Natural killer cell (primary cell): ENCODE measurements around the gene SBNO2. TPM values are rescaled to one million over a fixed set of nuclear protein-coding genes. Genes with fewer than 3 reads are reported as not detected.

Experiments
- ATAC-seq, 3 donors: fragments of 150-1000 bp in 2 of 3; fragments of 200-7000 bp in 1 of 3; cut with Tn5 transposase; 1 replicate in 1 of 3; 2 replicates in 2 of 3; pipeline ENCODE4 v1.10.0; 2021; ENCODE audit warnings: mild to moderate bottlenecking in 2 of 3, moderate library complexity in 2 of 3
- DNase-seq, 2 donors: peaks; one replicate each; pipeline versions ENCODE4 v3.0.0 to v3.0.0-alpha.2; 2013 to 2021; ENCODE audit warnings: mixed read lengths in 1 of 2
- H3K27ac ChIP-seq: one replicate; pipeline ENCODE4 v1.5.1; 2013; ENCODE audit warnings: mild to moderate bottlenecking, low read length
- H3K27me3 ChIP-seq: one replicate; pipeline ENCODE4 v1.6.1; 2013; ENCODE audit warnings: low read length; ENCODE audit not compliant: control insufficient read depth, insufficient read depth
- H3K36me3 ChIP-seq: one replicate; pipeline ENCODE4 v1.6.1; 2013; ENCODE audit warnings: low read length; ENCODE audit not compliant: control insufficient read depth, insufficient read depth
- H3K4me1 ChIP-seq: one replicate; pipeline ENCODE4 v1.6.1; 2013; ENCODE audit warnings: low read length; ENCODE audit not compliant: control insufficient read depth, insufficient read depth
- H3K4me3 ChIP-seq: one replicate; pipeline ENCODE4 v1.5.1; 2013; ENCODE audit warnings: low read length
- H3K9me3 ChIP-seq: one replicate; pipeline ENCODE4 v1.6.1; 2013; ENCODE audit warnings: low read length; ENCODE audit not compliant: control insufficient read depth, insufficient read depth
- H3K27ac Mint-ChIP-seq, 2 donors: one replicate each; pipeline ENCODE4 v1.8.0; 2022; ENCODE audit warnings: mild to moderate bottlenecking in 2 of 2, mixed read lengths in 2 of 2, moderate library complexity in 1 of 2
- H3K27me3 Mint-ChIP-seq, 2 donors: one replicate each; pipeline ENCODE4 v1.8.0; 2022; ENCODE audit warnings: low read depth in 2 of 2, mixed read lengths in 2 of 2
- H3K36me3 Mint-ChIP-seq: one replicate; pipeline ENCODE4 v1.8.0; 2022; ENCODE audit warnings: mixed read lengths
- H3K4me1 Mint-ChIP-seq, 2 donors: one replicate each; pipeline ENCODE4 v1.8.0; 2022; ENCODE audit warnings: mixed read lengths in 2 of 2
- H3K4me3 Mint-ChIP-seq: one replicate; pipeline ENCODE4 v1.8.0; 2022; ENCODE audit warnings: mild to moderate bottlenecking, moderate library complexity, mixed read lengths
- H3K9me3 Mint-ChIP-seq, 2 donors: one replicate each; pipeline ENCODE4 v1.8.0; 2022; ENCODE audit warnings: mixed read lengths in 2 of 2
- WGBS: methylation state at CpG from one replicate; pipeline ENCODE4 v1.1.7; 2013; ENCODE audit warnings: missing lambda C conversion rate; ENCODE audit not compliant: insufficient coverage; 5-methylcytosine and 5-hydroxymethylcytosine counted together
- intact Hi-C: fragments of 100-400 bp; cut with micrococcal nuclease; formaldehyde crosslinking; loops from one replicate; pipeline ENCODE4 v1.14.2; 2022
- total RNA-seq, 4 donors: library from RNA; stranded (reverse); fragments of 120-200 nt in 1 of 4; gene quantifications; one replicate each; pipeline versions ENCODE4 v1.2.3 to v1.2.4, GENCODE V29; 2013 to 2022
- TF ChIP-seq, protein P1 (sequence below): fragments of 200-600 bp; IDR thresholded peaks from one replicate; pipeline ENCODE4 v1.8.0; 2022; ENCODE audit warnings: antibody characterized with exemption

SBNO2 gene
- total RNA-seq, 3 donors from 2014 or later (not counting 1 experiment from before 2014, with no cell fraction given): 92.0 to 106 (median 94.3) TPM

DNA sequence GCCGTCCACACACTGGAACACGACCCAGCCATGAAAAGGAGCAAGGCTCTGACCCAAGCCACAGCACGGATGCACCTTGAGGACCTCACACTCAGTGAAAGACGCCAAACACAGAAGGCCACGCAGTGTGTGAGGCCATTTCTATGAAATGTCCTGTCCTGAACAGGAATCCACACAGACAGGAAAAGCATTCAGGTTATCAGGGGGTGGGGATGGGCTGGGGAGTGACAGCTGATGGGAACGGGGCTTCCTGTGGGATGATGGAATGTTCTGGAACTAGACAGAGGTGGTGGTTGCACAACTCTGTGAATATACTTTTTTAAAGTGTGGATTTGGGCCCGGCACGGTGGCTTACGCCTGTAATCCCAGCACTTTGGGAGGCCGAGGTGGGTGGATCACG, 39.6 kb downstream of the SBNO2 start:
- no peaks in the 10 kb centered on the region for H3K9me3 ChIP-seq
- 95% methylated on average over 11 of the region's 11 CpGs for WGBS
- TF ChIP-seq, protein P1, sequence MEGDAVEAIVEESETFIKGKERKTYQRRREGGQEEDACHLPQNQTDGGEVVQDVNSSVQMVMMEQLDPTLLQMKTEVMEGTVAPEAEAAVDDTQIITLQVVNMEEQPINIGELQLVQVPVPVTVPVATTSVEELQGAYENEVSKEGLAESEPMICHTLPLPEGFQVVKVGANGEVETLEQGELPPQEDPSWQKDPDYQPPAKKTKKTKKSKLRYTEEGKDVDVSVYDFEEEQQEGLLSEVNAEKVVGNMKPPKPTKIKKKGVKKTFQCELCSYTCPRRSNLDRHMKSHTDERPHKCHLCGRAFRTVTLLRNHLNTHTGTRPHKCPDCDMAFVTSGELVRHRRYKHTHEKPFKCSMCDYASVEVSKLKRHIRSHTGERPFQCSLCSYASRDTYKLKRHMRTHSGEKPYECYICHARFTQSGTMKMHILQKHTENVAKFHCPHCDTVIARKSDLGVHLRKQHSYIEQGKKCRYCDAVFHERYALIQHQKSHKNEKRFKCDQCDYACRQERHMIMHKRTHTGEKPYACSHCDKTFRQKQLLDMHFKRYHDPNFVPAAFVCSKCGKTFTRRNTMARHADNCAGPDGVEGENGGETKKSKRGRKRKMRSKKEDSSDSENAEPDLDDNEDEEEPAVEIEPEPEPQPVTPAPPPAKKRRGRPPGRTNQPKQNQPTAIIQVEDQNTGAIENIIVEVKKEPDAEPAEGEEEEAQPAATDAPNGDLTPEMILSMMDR: no peak
- peak overlapping the region; percentile 9 for H3K4me3 Mint-ChIP-seq
- peaks cover 8 to 45% of the 10 kb centered on the region in 2 donors for H3K4me1 Mint-ChIP-seq
- no peaks in the 10 kb centered on the region for H3K36me3 ChIP-seq
- H3K27ac Mint-ChIP-seq: peak overlapping the region; percentile 89 to 96
- no peaks in the 10 kb centered on the region for H3K9me3 Mint-ChIP-seq
- intact Hi-C loops: loop anchor here (5.0 kb wide), 2 partner anchors 38 to 58 kb away; partner anchors contain the start of gene SBNO2
- H3K36me3 Mint-ChIP-seq: no peaks in the 10 kb centered on the region
- H3K27me3 ChIP-seq: no peaks in the 10 kb centered on the region
- no peak overlapping the region for H3K4me3 ChIP-seq
- peaks cover 70% of the 10 kb centered on the region for H3K4me1 ChIP-seq
- ATAC-seq (no peak), DNase-seq (no peak)
- no peak overlapping the region for H3K27ac ChIP-seq
- H3K27me3 Mint-ChIP-seq: no peaks in the 10 kb centered on the region

DNA sequence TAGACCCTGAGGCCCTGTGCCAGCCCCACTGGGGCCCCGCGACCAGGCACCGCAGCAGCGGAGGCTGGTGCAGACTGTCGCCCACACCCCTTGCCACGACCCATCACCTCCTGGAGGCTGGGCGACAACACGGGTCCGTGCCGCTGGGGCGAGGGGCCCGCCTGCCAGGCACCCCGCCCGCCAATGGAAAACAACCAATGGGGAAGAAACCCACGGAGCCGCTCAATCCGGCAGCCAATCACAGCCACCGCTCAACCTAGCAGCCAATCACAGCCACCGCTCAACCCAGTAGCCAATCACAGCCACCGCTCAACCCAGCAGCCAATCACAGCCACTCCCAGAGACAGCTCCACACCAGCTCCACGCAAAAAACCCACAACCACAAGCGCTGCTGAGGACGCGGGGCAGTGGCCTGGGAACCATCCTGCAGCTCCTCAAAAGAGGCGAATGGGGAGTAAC, 40.6 kb downstream of the SBNO2 start:
- Mint-ChIP-seq H3K27ac (peak overlapping the region; percentile 89 to 96), H3K4me1 (peaks cover 8 to 45% of the 10 kb centered on the region in 2 donors), H3K4me3 (peak overlapping the region; percentile 91), H3K27me3 (no peaks in the 10 kb centered on the region), H3K9me3 (no peaks in the 10 kb centered on the region), H3K36me3 (no peaks in the 10 kb centered on the region)
- Histone ChIP-seq H3K36me3 (no peaks in the 10 kb centered on the region), H3K27ac (peak overlapping the region; percentile 88), H3K4me1 (peaks cover 75% of the 10 kb centered on the region), H3K9me3 (no peaks in the 10 kb centered on the region), H3K4me3 (peak overlapping the region; percentile 91), H3K27me3 (no peaks in the 10 kb centered on the region)
- TF ChIP-seq, protein P1: no peak
- ATAC-seq: peak; percentile 39 to 73 (median 54)
- intact Hi-C loops: loop anchor here (5.0 kb wide), 2 partner anchors 39 to 59 kb away; partner anchors contain the start of gene SBNO2
- 30% methylated on average over 25 of the region's 25 CpGs for WGBS
- DNase-seq: peak; percentile 75 to 90

DNA sequence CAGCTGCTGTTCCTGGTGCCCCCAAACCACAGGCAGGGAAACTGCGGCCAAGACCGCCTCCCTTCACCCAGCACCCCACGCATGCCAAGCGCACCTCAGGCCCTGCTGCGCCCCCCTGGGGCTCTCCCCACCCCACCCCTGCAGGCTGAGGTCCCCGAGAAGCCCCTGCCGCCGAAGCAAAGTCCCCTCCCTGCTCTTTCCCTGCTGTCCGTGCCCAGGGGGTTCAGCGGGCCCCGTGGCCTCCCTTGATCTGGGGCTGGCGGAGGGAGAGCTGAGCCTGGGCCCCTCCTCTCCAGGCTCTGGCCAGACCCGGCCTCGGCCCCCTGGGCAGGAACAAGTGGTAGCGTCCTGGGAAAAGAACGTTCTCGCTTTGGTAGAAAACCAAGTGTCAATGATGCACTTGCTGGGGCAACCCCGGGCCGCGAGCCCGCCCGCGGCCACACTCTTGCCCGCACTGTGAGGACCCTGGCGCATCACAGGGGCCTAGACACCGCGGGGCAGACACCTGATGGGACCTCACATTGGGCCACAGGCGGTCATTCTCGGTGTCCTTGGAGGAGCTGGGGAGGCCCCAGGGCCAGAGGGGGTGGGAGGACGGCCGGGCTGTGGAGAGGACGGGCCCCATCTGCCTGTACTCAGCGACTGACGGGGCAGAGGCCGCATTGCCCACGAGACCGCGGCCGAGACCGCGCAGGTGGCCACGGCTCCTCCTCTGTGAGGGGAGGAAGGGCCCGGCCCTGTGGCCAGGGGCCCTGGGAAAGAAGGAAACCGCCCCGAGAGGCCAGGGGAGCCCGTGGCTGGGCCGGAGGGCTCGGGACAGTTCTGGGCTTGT, 41.3 kb downstream of the SBNO2 start:
- no peaks in the 10 kb centered on the region for H3K27me3 ChIP-seq
- H3K36me3 ChIP-seq: no peaks in the 10 kb centered on the region
- Mint-ChIP-seq H3K4me3 (peak overlapping the region; percentile 91), H3K9me3 (no peaks in the 10 kb centered on the region), H3K27me3 (no peaks in the 10 kb centered on the region), H3K4me1 (peaks cover 8 to 45% of the 10 kb centered on the region in 2 donors), H3K27ac (peak overlapping the region; percentile 89 to 96), H3K36me3 (no peaks in the 10 kb centered on the region)
- H3K27ac ChIP-seq: peak overlapping the region; percentile 88
- DNase-seq (peak; percentile 73 to 77), ATAC-seq (peak; percentile 46 to 63 (median 62))
- intact Hi-C loops: loop anchor here (1.0 to 5.0 kb wide), 3 partner anchors 40 to 73 kb away; partner anchors contain the start of genes SBNO2 and STK11
- WGBS: 5% methylated on average over 48 of the region's 48 CpGs
- H3K4me1 ChIP-seq: peaks cover 75% of the 10 kb centered on the region
- H3K9me3 ChIP-seq: no peaks in the 10 kb centered on the region
- TF ChIP-seq, protein P1: no peak
- peak overlapping the region; percentile 91 for H3K4me3 ChIP-seq
